Neural progenitor cell (in vitro differentiated cells): ENCODE data around the gene CHRNE. TPM values are rescaled to one million over a fixed set of nuclear protein-coding genes. Genes with fewer than 3 reads are reported as not detected.

Experiments
- DNase-seq: peaks from one replicate; pipeline ENCODE4 v3.0.0-alpha.2; 2016; ENCODE audit warnings: low spot score
- H2AFZ ChIP-seq: fragments of 200-600 bp; sonication (generic); replicated peaks from 2 replicates; pipeline ENCODE4 v1.6.1; 2016; ENCODE audit warnings: antibody characterized with exemption
- H3F3A ChIP-seq: fragments of 200-600 bp; sonication (generic); 2 replicates; pipeline ENCODE4 v1.6.1; 2016; ENCODE audit warnings: antibody characterized with exemption, low read depth
- H3K27ac ChIP-seq: fragments of 200-600 bp; sonication (generic); 2 replicates; pipeline ENCODE4 v1.5.1; 2016; ENCODE audit warnings: mild to moderate bottlenecking
- H3K27me3 ChIP-seq: fragments of 200-600 bp; sonication (generic); 2 replicates; pipeline ENCODE4 v1.6.1; 2016; ENCODE audit warnings: mild to moderate bottlenecking, moderate library complexity
- H3K36me3 ChIP-seq: fragments of 200-600 bp; sonication (generic); 2 replicates; pipeline ENCODE4 v1.5.1; 2016
- H3K4me1 ChIP-seq: fragments of 200-600 bp; sonication (generic); 2 replicates; pipeline ENCODE4 v1.6.1; 2016; ENCODE audit warnings: mixed run types
- H3K4me2 ChIP-seq: fragments of 200-600 bp; sonication (generic); 2 replicates; pipeline ENCODE4 v1.6.1; 2016
- H3K4me3 ChIP-seq: fragments of 200-600 bp; sonication (generic); 2 replicates; pipeline ENCODE4 v1.5.1; 2016
- H3K79me2 ChIP-seq: fragments of 200-600 bp; sonication (generic); 2 replicates; pipeline ENCODE4 v1.6.1; 2016; ENCODE audit warnings: low read depth
- H3K9ac ChIP-seq: fragments of 200-600 bp; sonication (generic); 2 replicates; pipeline ENCODE4 v1.6.1; 2016
- H3K9me3 ChIP-seq: fragments of 200-600 bp; sonication (generic); 2 replicates; pipeline ENCODE4 v1.5.1; 2016; ENCODE audit warnings: low read depth
- H4K20me1 ChIP-seq: fragments of 200-600 bp; sonication (generic); 2 replicates; pipeline ENCODE4 v1.6.1; 2016; ENCODE audit warnings: low read depth
- H3K27ac Mint-ChIP-seq: 3 replicates; pipeline ENCODE4 v1.8.0; 2021; ENCODE audit warnings: mixed read lengths
- H3K27me3 Mint-ChIP-seq: 2 replicates; pipeline ENCODE4 v1.8.0; 2022; ENCODE audit warnings: low read depth, mild to moderate bottlenecking, inconsistent platforms, moderate library complexity, mixed read lengths; ENCODE audit not compliant: insufficient read depth
- H3K36me3 Mint-ChIP-seq: 3 replicates; pipeline ENCODE4 v1.8.0; 2021; ENCODE audit warnings: mixed read lengths
- H3K4me1 Mint-ChIP-seq: 3 replicates; pipeline ENCODE4 v1.8.0; 2021; ENCODE audit warnings: mixed read lengths
- H3K4me3 Mint-ChIP-seq: 3 replicates; pipeline ENCODE4 v1.8.0; 2021; ENCODE audit warnings: mild to moderate bottlenecking, moderate library complexity, mixed read lengths
- H3K9me3 Mint-ChIP-seq: 3 replicates; pipeline ENCODE4 v1.8.0; 2020; ENCODE audit warnings: mixed read lengths
- EZH2 ChIP-seq: fragments of 200-600 bp; sonication (generic); IDR thresholded peaks from 2 replicates; pipeline ENCODE4 v1.6.1; 2017; ENCODE audit warnings: antibody characterized with exemption, mild to moderate bottlenecking, moderate library complexity
- EZH2phosphoT487 ChIP-seq: fragments of 200-600 bp; sonication (generic); IDR thresholded peaks from 2 replicates; pipeline ENCODE4 v1.6.1; 2017; ENCODE audit warnings: antibody characterized with exemption
- total RNA-seq: library from RNA; depleted of rRNA; stranded (reverse); fragments of >200 nt; gene quantifications from 2 replicates; pipeline ENCODE4 v1.2.3, GENCODE V29; 2015; ENCODE audit warnings: low replicate concordance
- TF ChIP-seq, protein P1 (sequence below): fragments of 200-600 bp; sonication (generic); IDR thresholded peaks from 2 replicates; pipeline ENCODE4 v1.5.1; 2017; ENCODE audit warnings: antibody characterized with exemption, mild to moderate bottlenecking

CHRNE gene
- 0.19 TPM in 1 of 2 replicates, not detected in the other for total RNA-seq

DNA sequence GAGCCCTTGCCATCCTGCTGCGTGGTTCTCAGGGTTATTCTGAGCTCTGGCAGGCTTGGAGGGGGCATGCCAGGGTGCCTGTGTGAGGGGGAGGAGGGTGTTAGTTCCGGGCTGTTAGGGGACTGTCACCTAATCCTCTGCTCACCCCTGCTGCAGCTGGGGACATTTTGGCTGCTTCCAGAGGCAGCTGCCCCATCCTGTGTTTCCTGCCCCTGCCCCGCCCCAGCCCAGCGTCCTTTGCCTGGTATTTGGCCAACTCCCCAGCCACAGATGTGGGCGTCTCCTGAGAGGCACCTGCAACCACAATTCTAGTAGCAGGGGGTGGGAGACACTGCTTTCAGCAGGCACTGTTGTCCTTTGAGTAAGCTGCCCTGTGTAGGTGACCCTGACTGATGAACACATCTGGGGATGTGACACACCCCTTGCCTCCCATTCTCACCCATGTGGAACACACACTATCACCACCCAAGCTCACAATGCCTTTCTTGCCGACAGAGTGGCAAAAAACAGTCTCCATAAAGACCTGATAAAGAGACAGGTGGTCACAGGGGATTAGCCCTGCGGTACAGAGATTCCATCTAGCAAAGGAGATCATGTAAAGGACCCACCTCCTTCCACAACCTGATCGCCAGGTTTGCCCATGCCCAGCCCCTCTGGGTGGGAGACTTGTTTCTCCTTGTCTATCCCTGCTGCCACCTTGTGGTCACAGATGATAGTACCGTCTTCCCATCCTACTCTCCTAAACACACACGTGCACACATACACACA is at the start of gene CHRNE:
Gene CHRNE (minus strand): TSS at position 48 of the 768 bp plus-strand sequence. CDS start 35 bp downstream, at position 13.
- Histone ChIP-seq H2AFZ (no peak within 1 kb of the TSS), H3K27ac (no peak within 1 kb of the TSS), H3K4me3 (no peak within 1 kb of the TSS), H3K36me3 (no peaks in the 10 kb centered on the region), H3K4me1 (peaks cover 2% of the 10 kb centered on the region), H3K9ac (no peak within 1 kb of the TSS), H4K20me1 (no peaks in the 10 kb centered on the region), H3K4me2 (no peak within 1 kb of the TSS), H3K79me2 (no peaks in the 10 kb centered on the region), H3F3A (peaks cover 10% of the 10 kb centered on the region), H3K9me3 (no peaks in the 10 kb centered on the region), H3K27me3 (peaks cover 41% of the 10 kb centered on the region)
- Mint-ChIP-seq H3K9me3 (no peaks in the 10 kb centered on the region), H3K4me3 (peak within 1 kb of the TSS; percentile 60), H3K36me3 (peaks cover 6% of the 10 kb centered on the region), H3K27ac (peak within 1 kb of the TSS; percentile 19), H3K4me1 (peaks cover 10% of the 10 kb centered on the region), H3K27me3 (peaks cover 13% of the 10 kb centered on the region)
- no peak for TF ChIP-seq EZH2phosphoT487
- TF ChIP-seq EZH2: no peak
- TF ChIP-seq, protein P1, sequence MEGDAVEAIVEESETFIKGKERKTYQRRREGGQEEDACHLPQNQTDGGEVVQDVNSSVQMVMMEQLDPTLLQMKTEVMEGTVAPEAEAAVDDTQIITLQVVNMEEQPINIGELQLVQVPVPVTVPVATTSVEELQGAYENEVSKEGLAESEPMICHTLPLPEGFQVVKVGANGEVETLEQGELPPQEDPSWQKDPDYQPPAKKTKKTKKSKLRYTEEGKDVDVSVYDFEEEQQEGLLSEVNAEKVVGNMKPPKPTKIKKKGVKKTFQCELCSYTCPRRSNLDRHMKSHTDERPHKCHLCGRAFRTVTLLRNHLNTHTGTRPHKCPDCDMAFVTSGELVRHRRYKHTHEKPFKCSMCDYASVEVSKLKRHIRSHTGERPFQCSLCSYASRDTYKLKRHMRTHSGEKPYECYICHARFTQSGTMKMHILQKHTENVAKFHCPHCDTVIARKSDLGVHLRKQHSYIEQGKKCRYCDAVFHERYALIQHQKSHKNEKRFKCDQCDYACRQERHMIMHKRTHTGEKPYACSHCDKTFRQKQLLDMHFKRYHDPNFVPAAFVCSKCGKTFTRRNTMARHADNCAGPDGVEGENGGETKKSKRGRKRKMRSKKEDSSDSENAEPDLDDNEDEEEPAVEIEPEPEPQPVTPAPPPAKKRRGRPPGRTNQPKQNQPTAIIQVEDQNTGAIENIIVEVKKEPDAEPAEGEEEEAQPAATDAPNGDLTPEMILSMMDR: peak; percentile 75
- peak; percentile 87 for DNase-seq

DNA sequence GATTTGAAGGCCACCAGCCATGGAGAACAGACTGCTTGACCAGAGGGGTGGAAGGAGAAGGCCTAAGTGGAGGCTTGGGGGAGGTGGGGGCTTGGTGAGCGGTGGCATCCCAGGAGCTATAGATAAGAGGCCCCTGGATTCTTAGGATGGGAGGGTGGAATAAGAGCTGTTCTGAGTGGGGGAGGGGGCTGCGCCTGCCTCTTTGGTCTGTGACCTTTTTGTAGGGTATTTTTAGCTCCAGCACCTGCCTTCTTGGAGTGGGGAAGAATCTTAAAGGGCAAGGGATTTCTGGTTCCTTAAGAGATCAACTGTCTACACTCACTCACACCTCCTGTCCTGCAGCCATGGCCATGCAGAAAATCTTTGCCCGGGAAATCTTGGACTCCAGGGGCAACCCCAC is 48.6 kb upstream of the CHRNE start:
- Mint-ChIP-seq H3K27me3 (peaks cover 12% of the 10 kb centered on the region), H3K36me3 (peaks cover 12% of the 10 kb centered on the region), H3K27ac (peak overlapping the region; percentile 96), H3K9me3 (no peaks in the 10 kb centered on the region), H3K4me3 (peak overlapping the region; percentile 85), H3K4me1 (peaks cover 33% of the 10 kb centered on the region)
- no peak overlapping the region for H3K9ac ChIP-seq
- peaks cover 25% of the 10 kb centered on the region for H3K79me2 ChIP-seq
- H3K36me3 ChIP-seq: no peaks in the 10 kb centered on the region
- H3K9me3 ChIP-seq: no peaks in the 10 kb centered on the region
- H2AFZ ChIP-seq: no peak overlapping the region
- no peak for DNase-seq
- H3K27ac ChIP-seq: peak overlapping the region; percentile 85
- H3K4me1 ChIP-seq: peaks cover 17% of the 10 kb centered on the region
- H4K20me1 ChIP-seq: peaks cover 14% of the 10 kb centered on the region
- peak overlapping the region; percentile 77 for H3K4me3 ChIP-seq
- TF ChIP-seq, protein P1: no peak
- TF ChIP-seq EZH2 (no peak), EZH2phosphoT487 (no peak)
- peak overlapping the region; percentile 87 for H3K4me2 ChIP-seq
- H3F3A ChIP-seq: peaks cover 55% of the 10 kb centered on the region
- no peaks in the 10 kb centered on the region for H3K27me3 ChIP-seq

- Histone ChIP-seq H3K4me1 (peaks cover 22% of the 10 kb centered on the region), H3K4me2 (peak within 1 kb of the TSS; percentile 87), H3F3A (peaks cover 62% of the 10 kb centered on the region), H3K9ac (no peak within 1 kb of the TSS), H3K36me3 (no peaks in the 10 kb centered on the region), H3K4me3 (peak within 1 kb of the TSS; percentile 77), H3K27me3 (no peaks in the 10 kb centered on the region), H3K79me2 (peaks cover 32% of the 10 kb centered on the region), H2AFZ (no peak within 1 kb of the TSS), H4K20me1 (peaks cover 21% of the 10 kb centered on the region), H3K9me3 (no peaks in the 10 kb centered on the region), H3K27ac (peak within 1 kb of the TSS; percentile 85)
- peak; percentile 78 for DNase-seq
- Mint-ChIP-seq H3K36me3 (peaks cover 9% of the 10 kb centered on the region), H3K4me1 (peaks cover 38% of the 10 kb centered on the region), H3K27ac (peak within 1 kb of the TSS; percentile 96), H3K9me3 (no peaks in the 10 kb centered on the region), H3K4me3 (peak within 1 kb of the TSS; percentile 85), H3K27me3 (peaks cover 11% of the 10 kb centered on the region)
- TF ChIP-seq, protein P1: no peak
- TF ChIP-seq EZH2 (no peak), EZH2phosphoT487 (no peak)
Observed at GRCh38 chr17:4950746-4951204, 47.9 kb upstream of the CHRNE start, which contains the start of gene ENO3. TSS of gene ENO3 (plus strand) at chr17:4951119. CDS start at chr17:4951830, 711 bp downstream.
